Right lobe of liver (tissue), 6 donors: ENCODE data around the gene IGSF11. TPM values are rescaled to one million over a fixed set of nuclear protein-coding genes. Genes with fewer than 3 reads are reported as not detected.

ENCODE experiments used
- ATAC-seq, 4 donors: fragments of 200-7000 bp; cut with Tn5 transposase; one replicate each; pipeline ENCODE4 v1.9.1; 2020; ENCODE audit warnings: mild to moderate bottlenecking in 4 of 4, moderate library complexity in 4 of 4
- DNase-seq, 3 donors: peaks; one replicate each; pipeline ENCODE4 v3.0.0-alpha.2; 2020
- H3K27ac ChIP-seq, 3 donors: fragments of 200-600 bp; one replicate each; pipeline ENCODE4 v1.8.0; 2022
- H3K27me3 ChIP-seq, 2 donors: fragments of 200-600 bp; one replicate each; pipeline ENCODE4 v1.8.0; 2022
- H3K36me3 ChIP-seq, 4 donors: fragments of 200-600 bp; sonication (generic) in 1 of 4; one replicate each; pipeline versions ENCODE4 v1.5.1 to v1.8.0; 2017 to 2022; ENCODE audit warnings: control low read depth in 1 of 4
- H3K4me1 ChIP-seq, 4 donors: fragments of 200-600 bp; sonication (generic) in 1 of 4; one replicate each; pipeline versions ENCODE4 v1.5.1 to v1.8.0; 2017 to 2022; ENCODE audit warnings: control low read depth in 1 of 4
- H3K4me3 ChIP-seq, 3 donors: fragments of 200-600 bp; one replicate each; pipeline ENCODE4 v1.8.0; 2022
- H3K9me3 ChIP-seq, 4 donors: fragments of 200-600 bp; sonication (generic) in 1 of 4; one replicate each; pipeline versions ENCODE4 v1.5.1 to v1.8.0; 2017 to 2022; ENCODE audit warnings: control low read depth in 1 of 4
- CTCF ChIP-seq, 4 donors: fragments of 200-600 bp in 3 of 4; fragments of 450-650 bp in 1 of 4; IDR thresholded peaks; one replicate each; pipeline versions ENCODE4 v1.5.1 to v1.8.0; 2016 to 2022; ENCODE audit warnings: antibody characterized with exemption in 4 of 4, mild to moderate bottlenecking in 2 of 4
- POLR2A ChIP-seq: fragments of 450-650 bp; IDR thresholded peaks from one replicate; pipeline ENCODE4 v1.6.1; 2017; ENCODE audit warnings: antibody characterized with exemption, mild to moderate bottlenecking
- WGBS: methylation state at CpG from one replicate; pipeline ENCODE4 v1.1.6; 2018; ENCODE audit warnings: low coverage, low lambda C conversion rate; ENCODE audit not compliant: insufficient coverage; ENCODE audit errors: missing lambda C conversion rate; 5-methylcytosine and 5-hydroxymethylcytosine counted together
- intact Hi-C, 2 donors: fragments of 100-400 bp; cut with DNase I; formaldehyde crosslinking; loops; one replicate each; pipeline versions ENCODE4 v1.11.2 to v1.14.1; 2022
- total RNA-seq, 6 experiments: library from RNA; depleted of rRNA in 2 of 6; stranded (reverse); fragments of >200 nt in 2 of 6; fragmentation: NEBNext Ultra II Directional in 3 of 6; extraction: Animal tissue kit (Norgen Biotek cat#: 25700) in 3 of 6; gene quantifications; one replicate each; pipeline versions ENCODE4 v1.1.0 to v1.2.4, GENCODE V29; 2016 to 2023
- donor health status: DM: no; HTN: yes; CAD: no.
- donor health status: DM: no; HTN: no; CAD: no.
- donor health status: DM: no; HTN: no; CAD: no.
- donor health status: DM: no; HTN: yes; CAD: no.
- donor health status: DM: no; HTN: yes; CAD: no.

The IGSF11 gene
- total RNA-seq, 6 experiments from 2014 or later: not detected

GRCh38 chr3:118943597-118943996 lies 91.0 kb downstream of the IGSF11 start:
- DNase-seq (no peak), ATAC-seq (no peak)
- TF ChIP-seq CTCF (IDR thresholded peaks at IDR 0.05): no peak
- no peak for TF ChIP-seq POLR2A
- no peak overlapping the region for H3K4me3 ChIP-seq
- no peak overlapping the region for H3K27ac ChIP-seq
- H3K9me3 ChIP-seq: no peaks in the 10 kb centered on the region
- no peaks in the 10 kb centered on the region for H3K27me3 ChIP-seq
- H3K4me1 ChIP-seq: no peaks in the 10 kb centered on the region
- no peaks in the 10 kb centered on the region for H3K36me3 ChIP-seq
- intact Hi-C loops: no loop called here

DNA sequence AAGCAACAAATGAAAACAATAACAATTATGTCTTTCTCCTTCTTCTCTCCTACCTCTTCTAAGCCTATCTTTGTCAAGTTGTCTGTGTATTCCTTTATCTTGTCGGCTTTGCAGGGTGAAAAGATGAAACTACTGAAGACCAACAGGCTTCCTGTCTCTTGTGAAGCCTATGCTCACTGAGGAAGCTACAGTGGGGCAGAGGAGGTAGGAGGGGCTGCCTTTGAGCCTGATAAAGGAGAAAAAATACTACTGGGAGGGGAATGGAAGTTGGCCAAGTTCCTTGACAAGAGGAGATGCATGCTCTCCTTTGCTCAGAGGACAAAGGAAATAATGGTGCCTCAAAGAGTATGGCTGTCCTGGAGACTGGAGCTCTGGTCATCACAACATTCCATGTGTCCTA lies 92.0 kb downstream of the IGSF11 start:
- Histone ChIP-seq H3K4me3 (no peak overlapping the region), H3K9me3 (no peaks in the 10 kb centered on the region), H3K36me3 (no peaks in the 10 kb centered on the region), H3K27ac (no peak overlapping the region), H3K4me1 (no peaks in the 10 kb centered on the region), H3K27me3 (no peaks in the 10 kb centered on the region)
- ATAC-seq: no peak
- intact Hi-C loops: no loop called here
- 11% methylated on average over 1 of the region's 1 CpG for whole genome bisulfite sequencing
- TF ChIP-seq CTCF (IDR thresholded peaks at IDR 0.05) (no peak), POLR2A (no peak)
- DNase-seq: no peak

- TF ChIP-seq POLR2A: no peak
- no peak for TF ChIP-seq CTCF (IDR thresholded peaks at IDR 0.05)
- no peaks in the 10 kb centered on the region for H3K36me3 ChIP-seq
- no peak for ATAC-seq
- intact Hi-C loops: no loop called here
- no peaks in the 10 kb centered on the region for H3K9me3 ChIP-seq
- H3K4me3 ChIP-seq: no peak overlapping the region
- H3K4me1 ChIP-seq: no peaks in the 10 kb centered on the region
- WGBS: 38% methylated on average over 3 of the region's 3 CpGs
- DNase-seq: no peak
- H3K27me3 ChIP-seq: no peaks in the 10 kb centered on the region
- H3K27ac ChIP-seq: no peak overlapping the region
Measured at GRCh38 chr3:118942195-118942594, 92.5 kb downstream of the IGSF11 start.

DNA sequence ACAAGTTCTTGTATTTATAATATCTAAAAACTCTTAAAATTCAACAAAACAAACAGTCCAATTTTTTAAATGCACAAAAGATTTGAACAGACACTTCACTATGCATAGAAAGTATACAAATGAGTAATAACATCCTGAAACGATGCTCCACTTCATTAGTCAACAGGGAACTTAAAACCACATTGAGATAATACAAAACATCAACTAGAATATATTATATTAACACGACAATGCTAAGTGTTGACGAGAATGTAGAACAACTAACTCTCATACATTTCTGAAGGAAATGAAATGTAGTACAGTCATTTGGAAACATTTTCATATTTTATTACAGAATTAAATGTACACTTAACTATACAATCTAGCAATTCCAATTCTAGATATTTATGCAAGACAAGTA lies 93.4 kb downstream of the IGSF11 start:
- H3K9me3 ChIP-seq: no peaks in the 10 kb centered on the region
- 53% methylated on average over 3 of the region's 3 CpGs for WGBS
- TF ChIP-seq POLR2A: no peak

GRCh38 chr3:118938183-118938961 lies 96.3 kb downstream of the IGSF11 start:
- intact Hi-C loops: no loop called here
- ATAC-seq (no peak), DNase-seq (no peak)
- Histone ChIP-seq H3K36me3 (no peaks in the 10 kb centered on the region), H3K27me3 (no peaks in the 10 kb centered on the region), H3K27ac (no peak overlapping the region), H3K4me1 (no peaks in the 10 kb centered on the region), H3K4me3 (no peak overlapping the region), H3K9me3 (no peaks in the 10 kb centered on the region)
- 60% methylated on average over 5 of the region's 5 CpGs for WGBS
- TF ChIP-seq CTCF (IDR thresholded peaks at IDR 0.05) (no peak), POLR2A (no peak)

More for the DNA sequence above, 93.4 kb downstream of the IGSF11 start:
- ATAC-seq (no peak), DNase-seq (no peak)
- no peak overlapping the region for H3K4me3 ChIP-seq
- no peaks in the 10 kb centered on the region for H3K36me3 ChIP-seq
- intact Hi-C loops: no loop called here
- no peak overlapping the region for H3K27ac ChIP-seq
- no peaks in the 10 kb centered on the region for H3K4me1 ChIP-seq
- H3K27me3 ChIP-seq: no peaks in the 10 kb centered on the region
